Myocyte (in vitro differentiated cells): ENCODE measurements around the gene PHF21A. TPM values are rescaled to one million over a fixed set of nuclear protein-coding genes. Genes with fewer than 3 reads are reported as not detected.
A peak's percentile ranks its signal among the peaks of the same experiment; 100 is the strongest.

Experiments
- DNase-seq: peaks from one replicate; pipeline ENCODE4 v3.0.0-alpha.2; 2012; ENCODE audit warnings: low read depth
- polyA plus RNA-seq: library from polyadenylated mRNA; unstranded; fragments of >200 nt; gene quantifications from one replicate; pipeline ENCODE4 v1.2.1, GENCODE V29; 2012; ENCODE audit warnings: missing spikeins
- total RNA-seq: library from RNA; depleted of rRNA; stranded (reverse); fragments of >200 nt; gene quantifications from 2 replicates; pipeline ENCODE4 v1.2.3, GENCODE V29; 2014

PHF21A gene
- 8.2 and 13.5 TPM in 2 replicates for total RNA-seq
- polyA plus RNA-seq = 21.7 TPM

GRCh38 chr11:46121301-46121723 lies at the start of gene PHF21A:
TSS of gene PHF21A (minus strand) at chr11:46121454. CDS start at chr11:46084219, 37,235 bp downstream.
- DNase-seq = peak; percentile 91

GRCh38 chr11:46170797-46171196 lies 49.5 kb upstream of the PHF21A start:
- no peak for DNase-seq

GRCh38 chr11:46162700-46163099 lies 41.4 kb upstream of the PHF21A start:
- DNase-seq = no peak

GRCh38 chr11:46161201-46161600 lies 39.9 kb upstream of the PHF21A start:
- DNase-seq = peak; percentile 2

GRCh38 chr11:46160100-46160499 lies 38.8 kb upstream of the PHF21A start:
- DNase-seq = peak; percentile 67

GRCh38 chr11:46159680-46160079 lies 38.4 kb upstream of the PHF21A start:
- no peak for DNase-seq

GRCh38 chr11:46149826-46150225 lies 28.6 kb upstream of the PHF21A start:
- no peak for DNase-seq

GRCh38 chr11:46149342-46149741 lies 28.1 kb upstream of the PHF21A start:
- DNase-seq = no peak

- no peak for DNase-seq
These were observed 23.5 kb upstream of the PHF21A start for GRCh38 chr11:46144741-46145140.

GRCh38 chr11:46143049-46143806 lies 22.0 kb upstream of the PHF21A start:
- no peak for DNase-seq

- DNase-seq = no peak
These were observed 21.3 kb upstream of the PHF21A start for GRCh38 chr11:46142561-46142960.

GRCh38 chr11:46141597-46141996 lies 20.3 kb upstream of the PHF21A start:
- no peak for DNase-seq

- DNase-seq = no peak
These were observed 13.3 kb upstream of the PHF21A start for GRCh38 chr11:46134540-46134939.

- DNase-seq = no peak
These were observed 12.8 kb upstream of the PHF21A start for GRCh38 chr11:46134061-46134460.

- DNase-seq = no peak
These were observed 11.9 kb upstream of the PHF21A start for GRCh38 chr11:46133119-46133518.

GRCh38 chr11:46130286-46130940 lies 9.2 kb upstream of the PHF21A start:
- peak; percentile 83 for DNase-seq

GRCh38 chr11:46129133-46129532 lies 7.9 kb upstream of the PHF21A start:
- DNase-seq = no peak

- DNase-seq = peak; percentile 43
These were observed 5.9 kb upstream of the PHF21A start for GRCh38 chr11:46127150-46127638.

GRCh38 chr11:46125284-46125683 lies 4.0 kb upstream of the PHF21A start:
- no peak for DNase-seq

- peak; percentile 26 for DNase-seq
These were observed 1.9 kb upstream of the PHF21A start for GRCh38 chr11:46122945-46123715.

- DNase-seq = peak; percentile 92
These were observed 647 bp upstream of the PHF21A start for GRCh38 chr11:46121724-46122477.
